Measurements from ENCODE around the gene ZNF496.
"Not testable (repeated sequence)": the region's sequence is repeated elsewhere in the genome, so short reads cannot be mapped to it uniquely, and the experiment has no call there.

ZNF496 gene

GRCh38 chr1:247331525-247332214 is at the start of gene ZNF496:
Gene ZNF496, minus strand, starts transcription at chr1:247331867. Its CDS starts 2,289 bp downstream, at chr1:247329578.
- peak; percentile 83 for DNase-seq (ENCODE audit: low read depth)
- peak within 1 kb of the TSS; percentile 80 for H3K4me3 ChIP-seq (ENCODE audit: low read length)
- no peak for TF ChIP-seq CTCF (conservative IDR thresholded peaks at IDR 0.05; ENCODE audit: low read length)

GRCh38 chr1:247378334-247379073 is 46.8 kb upstream of the ZNF496 start:
- no peak for TF ChIP-seq CTCF (conservative IDR thresholded peaks at IDR 0.05; ENCODE audit: low read length)
- no peak overlapping the region for H3K4me3 ChIP-seq (ENCODE audit: low read length)
- DNase-seq (ENCODE audit: low read depth): no peak

- not testable (repeated sequence) for H3K4me3 ChIP-seq (ENCODE audit: low read length); DNase-seq (ENCODE audit: low read depth)
Measured at GRCh38 chr1:247377656-247378055, 46.0 kb upstream of the ZNF496 start.

GRCh38 chr1:247376659-247377058 is 45.0 kb upstream of the ZNF496 start:
- no peak for DNase-seq (ENCODE audit: low read depth)
- no peak for TF ChIP-seq CTCF (conservative IDR thresholded peaks at IDR 0.05; ENCODE audit: low read length)
- H3K4me3 ChIP-seq (ENCODE audit: low read length): no peak overlapping the region

GRCh38 chr1:247375747-247376146 is 44.1 kb upstream of the ZNF496 start:
- no peak for DNase-seq (ENCODE audit: low read depth)
- no peak for TF ChIP-seq CTCF (conservative IDR thresholded peaks at IDR 0.05; ENCODE audit: low read length)
- no peak overlapping the region for H3K4me3 ChIP-seq (ENCODE audit: low read length)

GRCh38 chr1:247374651-247375334 is 43.1 kb upstream of the ZNF496 start:
- not testable (repeated sequence) for H3K4me3 ChIP-seq (ENCODE audit: low read length)

GRCh38 chr1:247373721-247374141 is 42.1 kb upstream of the ZNF496 start:
- H3K4me3 ChIP-seq (ENCODE audit: low read length): no peak overlapping the region
- DNase-seq (ENCODE audit: low read depth): no peak
- TF ChIP-seq CTCF (conservative IDR thresholded peaks at IDR 0.05; ENCODE audit: low read length): peak; percentile 48

More at GRCh38 chr1:247374651-247375334, 43.1 kb upstream of the ZNF496 start:
- DNase-seq (ENCODE audit: low read depth): not testable (repeated sequence)
